Peyer's patch (tissue), 4 donors: ENCODE measurements around the gene NAGPA.

Experiments used
- POLR2A ChIP-seq, 2 donors: fragments of 450-650 bp; IDR thresholded peaks; one replicate each; pipeline ENCODE4 v1.5.1; 2017; ENCODE audit warnings: antibody characterized with exemption in 2 of 2, mild to moderate bottlenecking in 2 of 2, moderate library complexity in 2 of 2
- TF ChIP-seq, protein P1 (sequence below), 6 experiments: fragments of 450-650 bp in 4 of 6; fragments of 200-600 bp in 2 of 6; sonication (generic) in 1 of 6; IDR thresholded peaks; one replicate each; pipeline ENCODE4 v1.5.1; 2017 to 2019; ENCODE audit warnings: antibody characterized with exemption in 6 of 6, mild to moderate bottlenecking in 3 of 6, moderate library complexity in 1 of 6

GRCh38 chr16:4987250-4987579 lies 46.5 kb downstream of the NAGPA start:
- no peak for TF ChIP-seq POLR2A (IDR thresholded peaks at IDR 0.05)
- TF ChIP-seq, protein P1, sequence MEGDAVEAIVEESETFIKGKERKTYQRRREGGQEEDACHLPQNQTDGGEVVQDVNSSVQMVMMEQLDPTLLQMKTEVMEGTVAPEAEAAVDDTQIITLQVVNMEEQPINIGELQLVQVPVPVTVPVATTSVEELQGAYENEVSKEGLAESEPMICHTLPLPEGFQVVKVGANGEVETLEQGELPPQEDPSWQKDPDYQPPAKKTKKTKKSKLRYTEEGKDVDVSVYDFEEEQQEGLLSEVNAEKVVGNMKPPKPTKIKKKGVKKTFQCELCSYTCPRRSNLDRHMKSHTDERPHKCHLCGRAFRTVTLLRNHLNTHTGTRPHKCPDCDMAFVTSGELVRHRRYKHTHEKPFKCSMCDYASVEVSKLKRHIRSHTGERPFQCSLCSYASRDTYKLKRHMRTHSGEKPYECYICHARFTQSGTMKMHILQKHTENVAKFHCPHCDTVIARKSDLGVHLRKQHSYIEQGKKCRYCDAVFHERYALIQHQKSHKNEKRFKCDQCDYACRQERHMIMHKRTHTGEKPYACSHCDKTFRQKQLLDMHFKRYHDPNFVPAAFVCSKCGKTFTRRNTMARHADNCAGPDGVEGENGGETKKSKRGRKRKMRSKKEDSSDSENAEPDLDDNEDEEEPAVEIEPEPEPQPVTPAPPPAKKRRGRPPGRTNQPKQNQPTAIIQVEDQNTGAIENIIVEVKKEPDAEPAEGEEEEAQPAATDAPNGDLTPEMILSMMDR (IDR thresholded peaks at IDR 0.05): no peak
